Activated CD4-positive, alpha-beta T cell treated with anti-CD3 and anti-CD28 coated beads for 4 hours (primary cell): ENCODE measurements around the gene PIPOX.

Experiments used
- DNase-seq, 2 donors: peaks; one replicate each; pipeline ENCODE4 v3.0.0-alpha.2; 2020

PIPOX gene

GRCh38 chr17:29042679-29043538, at the start of gene PIPOX:
PIPOX (plus strand) TSS chr17:29043141; CDS start chr17:29043226, 85 bp downstream.
- DNase-seq: no peak

- no peak for DNase-seq
These were observed 49.1 kb upstream of the PIPOX start for GRCh38 chr17:28993645-28994426.

GRCh38 chr17:28996554-28997096, 46.3 kb upstream of the PIPOX start:
- DNase-seq: no peak

GRCh38 chr17:28997806-28998205, 45.1 kb upstream of the PIPOX start:
- no peak for DNase-seq

- DNase-seq: no peak
These were observed 43.7 kb upstream of the PIPOX start for GRCh38 chr17:28999206-28999605.

GRCh38 chr17:29000973-29001372, 42.0 kb upstream of the PIPOX start:
- DNase-seq: no peak

- DNase-seq: no peak
These were observed 40.1 kb upstream of the PIPOX start for GRCh38 chr17:29002811-29003210.

GRCh38 chr17:29003289-29003688, 39.7 kb upstream of the PIPOX start:
- no peak for DNase-seq

GRCh38 chr17:29004081-29004692, 38.8 kb upstream of the PIPOX start:
- DNase-seq: no peak

- DNase-seq: peak; percentile 40 to 44
These were observed 36.9 kb upstream of the PIPOX start, which contains the start of gene SEZ6 for GRCh38 chr17:29005936-29006511. SEZ6 (minus strand) TSS chr17:29006033; CDS start chr17:29005869, 164 bp downstream.

- DNase-seq: no peak
These were observed 35.5 kb upstream of the PIPOX start for GRCh38 chr17:29007456-29007855.

GRCh38 chr17:29007860-29008455, 35.0 kb upstream of the PIPOX start:
- DNase-seq: no peak

GRCh38 chr17:29008591-29008990, 34.4 kb upstream of the PIPOX start:
- no peak for DNase-seq

- DNase-seq: no peak
These were observed 32.8 kb upstream of the PIPOX start for GRCh38 chr17:29010129-29010528.

- no peak for DNase-seq
These were observed 32.4 kb upstream of the PIPOX start for GRCh38 chr17:29010586-29010985.

GRCh38 chr17:29012535-29012934, 30.4 kb upstream of the PIPOX start:
- no peak for DNase-seq

- no peak for DNase-seq
These were observed 28.2 kb upstream of the PIPOX start for GRCh38 chr17:29014716-29015115.

- no peak for DNase-seq
These were observed 26.4 kb upstream of the PIPOX start for GRCh38 chr17:29016345-29017210.

GRCh38 chr17:29018788-29019474, 24.0 kb upstream of the PIPOX start:
- no peak for DNase-seq

GRCh38 chr17:29019475-29020181, 23.3 kb upstream of the PIPOX start:
- no peak for DNase-seq
